Measurements from ENCODE around the gene MSH5. TPM values are rescaled to one million over a fixed set of nuclear protein-coding genes. Genes with fewer than 3 reads are reported as not detected.

The MSH5 gene
- polyA plus RNA-seq, 1 donor (not counting 4 experiments of a cell fraction or from before 2014, with no cell fraction given): 14.8 TPM

GRCh38 chr6:31713991-31714684, 25.7 kb upstream of the MSH5 start:
- peaks cover 0 to 4% of the 10 kb centered on the region in 2 experiments for H3K36me3 ChIP-seq (ENCODE audit: control insufficient read depth in 2 of 2, extremely low read depth in 1 of 2, insufficient read depth in 2 of 2, low read length in 2 of 2)
- H3K4me3 ChIP-seq (ENCODE audit: control insufficient read depth in 2 of 3, extremely low read depth in 1 of 3, insufficient read depth in 2 of 3, low read depth in 1 of 3, low read length in 3 of 3): no peak overlapping the region
- FAIRE-seq (no peak), DNase-seq (ENCODE audit: low read depth, low spot score) (no peak)
- no peak overlapping the region for H3K9ac ChIP-seq (ENCODE audit: control insufficient read depth, extremely low read depth, insufficient read depth, low read length)
- peaks cover 39% of the 10 kb centered on the region for H3K4me1 ChIP-seq (ENCODE audit: control insufficient read depth, extremely low read depth, insufficient read depth, low read length)
- dilution Hi-C loops (cut with MboI; ENCODE audit: extremely low pct_ligation_motif_present, low sequenced_read_pairs): no loop called here
- no peaks in the 10 kb centered on the region for H3K79me2 ChIP-seq (ENCODE audit: control insufficient read depth, insufficient read depth, low read length)
- peaks cover 2% of the 10 kb centered on the region for H3K9me1 ChIP-seq (ENCODE audit: control insufficient read depth, extremely low read depth, insufficient read depth, low read length)
- H3K27ac ChIP-seq (ENCODE audit: control insufficient read depth, insufficient read depth, low read length): no peak overlapping the region
- TF ChIP-seq CTCF (optimal IDR thresholded peaks at IDR 0.05 in 1 of 3, IDR thresholded peaks at IDR 0.05 in 1 of 3, conservative IDR thresholded peaks at IDR 0.05 in 1 of 3; ENCODE audit: extremely low read depth in 1 of 3, insufficient read depth in 2 of 3, low read length in 3 of 3) (no peak), EZH2 (IDR thresholded peaks at IDR 0.05; ENCODE audit: low read length) (no peak)
- no peak overlapping the region for H2AFZ ChIP-seq (ENCODE audit: control insufficient read depth, low read length)
- H3K9me3 ChIP-seq (ENCODE audit: control insufficient read depth, low read depth, low read length): no peaks in the 10 kb centered on the region
- H3K4me2 ChIP-seq (ENCODE audit: control insufficient read depth, extremely low read depth, insufficient read depth, low read depth, low read length): no peak overlapping the region
- H4K20me1 ChIP-seq (ENCODE audit: control insufficient read depth, extremely low read depth, insufficient read depth, low read length): no peaks in the 10 kb centered on the region
- no peaks in the 10 kb centered on the region for H3K27me3 ChIP-seq (ENCODE audit: control insufficient read depth, extremely low read depth, insufficient read depth, low read length)

GRCh38 chr6:31715022-31715958, 24.5 kb upstream of the MSH5 start, which contains the start of gene LY6G6D:
Gene LY6G6D (plus strand): TSS chr6:31715348. CDS start chr6:31715356, 8 bp downstream.
- FAIRE-seq: no peak
- dilution Hi-C loops (cut with MboI; ENCODE audit: extremely low pct_ligation_motif_present, low sequenced_read_pairs): no loop called here
- Histone ChIP-seq H2AFZ (ENCODE audit: control insufficient read depth, low read length) (no peak within 1 kb of the TSS), H3K9me1 (ENCODE audit: control insufficient read depth, extremely low read depth, insufficient read depth, low read length) (peaks cover 5% of the 10 kb centered on the region), H3K4me2 (ENCODE audit: control insufficient read depth, extremely low read depth, insufficient read depth, low read depth, low read length) (no peak within 1 kb of the TSS), H3K79me2 (ENCODE audit: control insufficient read depth, insufficient read depth, low read length) (no peaks in the 10 kb centered on the region), H3K27ac (ENCODE audit: control insufficient read depth, insufficient read depth, low read length) (no peak within 1 kb of the TSS), H3K4me1 (ENCODE audit: control insufficient read depth, extremely low read depth, insufficient read depth, low read length) (peaks cover 48% of the 10 kb centered on the region), H3K9ac (ENCODE audit: control insufficient read depth, extremely low read depth, insufficient read depth, low read length) (no peak within 1 kb of the TSS), H3K27me3 (ENCODE audit: control insufficient read depth, extremely low read depth, insufficient read depth, low read length) (no peaks in the 10 kb centered on the region), H3K4me3 (ENCODE audit: control insufficient read depth in 2 of 3, extremely low read depth in 1 of 3, insufficient read depth in 2 of 3, low read depth in 1 of 3, low read length in 3 of 3) (no peak within 1 kb of the TSS), H3K9me3 (ENCODE audit: control insufficient read depth, low read depth, low read length) (no peaks in the 10 kb centered on the region), H4K20me1 (ENCODE audit: control insufficient read depth, extremely low read depth, insufficient read depth, low read length) (no peaks in the 10 kb centered on the region), H3K36me3 (ENCODE audit: control insufficient read depth in 2 of 2, extremely low read depth in 1 of 2, insufficient read depth in 2 of 2, low read length in 2 of 2) (peaks cover 0 to 4% of the 10 kb centered on the region in 2 experiments)
- TF ChIP-seq CTCF (optimal IDR thresholded peaks at IDR 0.05 in 1 of 3, IDR thresholded peaks at IDR 0.05 in 1 of 3, conservative IDR thresholded peaks at IDR 0.05 in 1 of 3; ENCODE audit: extremely low read depth in 1 of 3, insufficient read depth in 2 of 3, low read length in 3 of 3) (no peak), EZH2 (IDR thresholded peaks at IDR 0.05; ENCODE audit: low read length) (no peak)
- no peak for DNase-seq (ENCODE audit: low read depth, low spot score)

Measured in keratinocyte (primary cell).